Stimulated activated naive B cell treated with anti-CD40 and anti-IgM and Interleukin-4, amounts not matched to agents 10 μg/mL and 1 μg/mL and 100 μg/mL, for 72 hours (primary cell): ENCODE results near the gene VPS35L.
A peak's percentile ranks its signal among the peaks of the same experiment; 100 is the strongest.
"Not testable (repeated sequence)": the region's sequence is repeated elsewhere in the genome, so short reads cannot be mapped to it uniquely, and the experiment has no call there.

Experiments used
- ATAC-seq, 2 donors: fragments of 150-1000 bp; cut with Tn5 transposase; replicated peaks; 2 replicates each; pipeline ENCODE4 v1.10.0; 2021; ENCODE audit warnings: moderate library complexity in 1 of 2
- DNase-seq: peaks from one replicate; pipeline ENCODE4 v3.0.0; 2021
- H3K27ac Mint-ChIP-seq: one replicate; pipeline ENCODE4 v1.8.0; 2022; ENCODE audit warnings: mild to moderate bottlenecking, mixed read lengths
- H3K27me3 Mint-ChIP-seq, 2 donors: one replicate each; pipeline ENCODE4 v1.8.0; 2022; ENCODE audit warnings: mixed read lengths in 2 of 2
- H3K36me3 Mint-ChIP-seq, 2 donors: one replicate each; pipeline ENCODE4 v1.8.0; 2022; ENCODE audit warnings: mixed read lengths in 2 of 2, mild to moderate bottlenecking in 1 of 2
- H3K4me1 Mint-ChIP-seq, 2 donors: one replicate each; pipeline ENCODE4 v1.8.0; 2022; ENCODE audit warnings: mixed read lengths in 2 of 2, mild to moderate bottlenecking in 1 of 2
- H3K4me3 Mint-ChIP-seq, 2 donors: one replicate each; pipeline ENCODE4 v1.8.0; 2022; ENCODE audit warnings: mild to moderate bottlenecking in 2 of 2, mixed read lengths in 2 of 2, moderate library complexity in 1 of 2
- H3K9me3 Mint-ChIP-seq, 2 donors: one replicate each; pipeline ENCODE4 v1.8.0; 2022; ENCODE audit warnings: mixed read lengths in 2 of 2, mild to moderate bottlenecking in 1 of 2

VPS35L gene

DNA sequence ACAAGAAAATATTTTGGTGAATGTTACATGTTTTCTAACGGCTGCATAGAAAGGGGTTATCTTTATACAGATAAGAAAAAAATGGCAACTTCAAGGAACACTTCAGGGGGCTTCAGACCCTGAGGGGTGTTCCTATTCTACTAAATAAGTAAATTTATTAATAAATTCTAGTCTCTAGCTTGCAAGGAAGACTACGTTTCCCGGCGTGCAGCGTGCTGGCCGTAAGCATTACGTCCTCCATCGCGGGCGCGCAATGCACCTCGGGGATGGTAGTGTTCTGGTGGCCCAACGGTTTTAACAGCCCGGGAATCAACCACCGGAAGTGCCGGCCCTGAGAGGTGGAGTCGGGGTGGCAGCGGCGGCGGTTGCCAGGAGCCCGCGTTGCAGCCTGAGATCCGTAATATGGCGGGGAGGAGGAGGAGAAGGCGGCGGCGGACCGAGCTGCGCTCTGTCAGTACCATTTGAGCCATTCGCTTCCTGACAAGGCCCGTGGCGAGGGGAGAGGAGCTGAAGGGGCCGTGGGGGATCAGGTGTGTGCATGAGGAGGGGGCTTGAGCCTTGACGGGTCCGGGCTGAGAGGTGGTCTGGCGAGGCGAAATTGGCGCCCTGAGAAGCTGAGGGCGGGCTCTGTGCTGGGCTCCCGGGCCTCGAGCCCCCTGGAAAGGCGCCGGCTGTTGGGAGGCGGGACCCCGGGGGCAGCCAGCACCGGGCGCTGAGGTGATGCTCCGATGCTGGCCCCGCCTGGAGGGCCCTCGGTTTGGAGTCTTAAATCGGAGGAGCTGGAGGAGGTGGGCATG, 31.7 kb upstream of the VPS35L start, which contains the start of gene CCP110:
CCP110 (plus strand) TSS at position 384 of the 797 bp plus-strand sequence. CDS start 3,940 bp downstream, outside the sequence.
- peak; percentile 92 for DNase-seq
- Mint-ChIP-seq H3K27ac (peak within 1 kb of the TSS; percentile 90), H3K27me3 (no peaks in the 10 kb centered on the region), H3K9me3 (no peaks in the 10 kb centered on the region), H3K4me3 (peak within 1 kb of the TSS; percentile 88 to 94), H3K36me3 (peaks cover 2 to 13% of the 10 kb centered on the region in 2 donors), H3K4me1 (peaks cover 24 to 42% of the 10 kb centered on the region in 2 donors)
- peak; percentile 87 to 91 for ATAC-seq

DNA sequence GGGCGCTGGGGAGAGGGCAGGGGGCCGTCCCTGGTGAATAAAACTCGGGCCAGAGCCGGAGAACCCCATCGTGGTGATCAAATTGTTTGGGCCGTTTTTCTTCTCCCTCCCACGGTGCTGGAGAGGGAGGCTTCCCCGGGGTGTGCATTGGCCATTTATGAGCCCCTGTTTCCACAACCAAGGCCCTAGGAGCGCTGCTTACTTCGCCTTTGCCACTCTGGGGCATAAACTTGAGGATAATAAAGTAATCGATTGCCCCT, 31.2 kb upstream of the VPS35L start:
- peaks cover 4 to 17% of the 10 kb centered on the region in 2 donors for H3K36me3 Mint-ChIP-seq
- H3K27me3 Mint-ChIP-seq: no peaks in the 10 kb centered on the region
- H3K9me3 Mint-ChIP-seq: no peaks in the 10 kb centered on the region
- DNase-seq (no peak), ATAC-seq (peak; percentile 0 to 6)
- H3K4me3 Mint-ChIP-seq: peak overlapping the region; percentile 88 to 94
- H3K4me1 Mint-ChIP-seq: peaks cover 22 to 39% of the 10 kb centered on the region in 2 donors
- H3K27ac Mint-ChIP-seq: peak overlapping the region; percentile 90

DNA sequence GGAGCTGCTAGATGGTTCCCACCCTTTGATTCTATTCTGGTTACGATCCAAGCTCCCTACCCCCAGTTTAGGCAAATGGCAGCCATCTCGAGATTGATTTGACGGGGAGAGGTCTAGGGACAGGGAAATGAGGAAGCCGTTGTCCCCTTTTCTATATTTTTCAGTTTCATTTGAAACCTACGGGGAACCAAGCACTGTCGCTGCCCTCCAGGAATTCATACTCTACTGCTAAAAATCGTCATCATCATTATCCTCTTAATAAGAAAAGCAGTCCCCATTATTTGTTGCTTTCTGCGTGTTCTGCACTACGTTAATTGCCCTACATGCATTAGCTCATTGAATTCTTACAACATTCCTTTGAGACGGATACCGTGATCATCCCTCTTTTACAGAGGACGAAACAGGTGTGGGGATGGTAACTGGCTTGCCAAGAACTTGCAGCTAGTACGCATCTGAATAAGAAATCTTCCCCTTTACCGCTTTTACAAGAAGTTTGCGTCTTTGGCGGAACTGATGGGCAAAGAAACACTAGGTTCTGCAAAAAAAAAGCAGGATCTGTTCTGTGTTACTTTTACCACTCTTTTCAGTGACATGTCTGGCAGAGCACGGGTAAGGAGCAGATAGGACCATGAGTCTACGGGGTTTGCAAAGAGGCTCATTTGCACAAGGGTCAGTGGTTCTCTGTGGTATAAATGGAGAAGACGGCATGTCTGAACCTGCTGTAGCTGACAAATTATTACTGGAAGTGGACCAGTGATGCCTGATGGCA, 30.7 kb upstream of the VPS35L start:
- H3K27ac Mint-ChIP-seq: peak overlapping the region; percentile 90
- H3K27me3 Mint-ChIP-seq: no peaks in the 10 kb centered on the region
- ATAC-seq (peak in 1 of 2 donors; percentile 5), DNase-seq (no peak)
- peaks cover 22 to 39% of the 10 kb centered on the region in 2 donors for H3K4me1 Mint-ChIP-seq
- no peaks in the 10 kb centered on the region for H3K9me3 Mint-ChIP-seq
- peak overlapping the region; percentile 88 to 94 for H3K4me3 Mint-ChIP-seq
- H3K36me3 Mint-ChIP-seq: peaks cover 4 to 17% of the 10 kb centered on the region in 2 donors

DNA sequence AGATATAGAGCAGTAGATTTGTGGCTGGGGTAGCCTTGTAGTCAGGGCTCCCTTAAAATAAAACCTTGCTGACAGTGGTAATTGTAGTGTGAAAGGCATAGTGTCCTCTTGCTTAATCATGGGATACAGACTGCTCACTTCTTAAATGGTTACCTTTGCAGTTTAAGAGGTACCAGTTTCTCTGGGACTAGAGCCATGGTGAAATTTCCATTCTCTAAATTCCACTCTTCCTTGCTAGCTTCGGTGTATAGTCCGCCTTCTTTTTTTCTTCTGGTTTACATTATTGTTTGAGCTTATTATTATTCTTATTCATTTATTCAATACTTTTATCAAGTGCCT, 30.1 kb upstream of the VPS35L start:
- Mint-ChIP-seq H3K4me1 (peaks cover 22 to 35% of the 10 kb centered on the region in 2 donors), H3K27ac (no peak overlapping the region)

DNA sequence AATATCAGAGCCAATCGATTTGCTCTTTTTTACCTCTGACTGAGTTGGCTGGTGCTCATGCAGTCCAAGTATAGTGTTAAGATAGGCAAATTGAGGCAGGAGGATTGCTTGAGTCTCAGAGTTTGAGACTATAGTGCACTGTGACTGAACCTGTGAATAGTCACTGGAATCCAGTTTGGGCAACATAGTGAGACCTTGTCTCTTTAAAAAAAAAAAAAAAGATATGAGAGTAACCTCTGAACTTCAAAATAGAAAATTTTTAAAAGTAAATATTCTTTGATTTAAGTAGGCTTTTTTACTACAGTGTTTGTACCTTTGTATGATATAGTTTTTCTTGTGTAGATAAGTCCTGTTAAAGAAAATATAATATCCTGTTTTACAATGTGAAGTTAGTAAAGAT, 28.3 kb upstream of the VPS35L start:
- ATAC-seq: no peak
- Mint-ChIP-seq H3K27ac (no peak overlapping the region), H3K27me3 (no peaks in the 10 kb centered on the region), H3K9me3 (no peaks in the 10 kb centered on the region), H3K4me1 (peaks cover 13 to 22% of the 10 kb centered on the region in 2 donors), H3K36me3 (peaks cover 4 to 18% of the 10 kb centered on the region in 2 donors), H3K4me3 (no peak overlapping the region)
- DNase-seq: no peak

More for the DNA sequence above, 30.1 kb upstream of the VPS35L start:
- DNase-seq (no peak), ATAC-seq (no peak)
- Mint-ChIP-seq H3K27me3 (no peaks in the 10 kb centered on the region), H3K36me3 (peaks cover 4 to 17% of the 10 kb centered on the region in 2 donors), H3K4me3 (peak overlapping the region; percentile 88 to 94), H3K9me3 (no peaks in the 10 kb centered on the region)

DNA sequence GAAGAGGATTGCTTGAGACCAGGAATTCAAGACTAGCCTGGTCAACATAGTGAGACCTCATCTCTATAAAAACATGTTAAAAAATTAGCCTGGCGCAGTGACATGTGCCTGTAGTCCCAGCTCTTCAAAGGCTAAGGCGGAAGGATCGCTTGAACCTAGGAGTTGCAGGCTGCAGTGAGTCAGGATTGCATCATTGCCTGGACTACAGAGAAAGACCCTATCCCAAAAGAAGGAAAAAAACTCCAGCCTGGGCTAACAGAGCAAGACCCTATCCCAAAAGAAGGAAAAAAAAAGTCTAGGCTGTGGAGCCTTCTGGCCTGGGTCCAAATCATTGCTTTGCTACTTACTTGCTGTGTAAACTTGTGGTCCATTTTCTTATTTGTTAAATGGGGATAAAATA, 26.8 kb upstream of the VPS35L start:
- H3K4me3 Mint-ChIP-seq: no peak overlapping the region

DNA sequence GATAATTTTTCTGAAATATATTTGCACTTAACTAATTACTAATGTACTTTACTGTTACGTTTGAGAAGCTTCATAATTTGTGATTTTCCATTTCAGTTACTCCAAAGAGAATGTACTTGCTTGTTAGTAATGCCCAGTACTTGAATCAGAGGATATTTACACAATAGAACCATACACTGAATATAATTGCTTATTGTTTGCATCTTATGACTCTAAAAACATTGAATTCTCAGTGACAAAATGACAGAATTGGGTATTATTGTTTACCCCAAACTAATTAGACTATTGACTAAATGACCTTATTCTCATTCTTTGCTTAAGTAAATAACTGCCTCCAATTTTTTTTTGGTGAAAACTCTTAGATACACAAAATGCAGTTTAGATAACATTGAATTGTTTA, 22.9 kb upstream of the VPS35L start:
- H3K4me3 Mint-ChIP-seq: no peak overlapping the region
- H3K27ac Mint-ChIP-seq: no peak overlapping the region
- peaks cover 10 to 29% of the 10 kb centered on the region in 2 donors for H3K36me3 Mint-ChIP-seq
- no peaks in the 10 kb centered on the region for H3K9me3 Mint-ChIP-seq
- H3K27me3 Mint-ChIP-seq: no peaks in the 10 kb centered on the region
- H3K4me1 Mint-ChIP-seq: no peaks in the 10 kb centered on the region
- DNase-seq (no peak), ATAC-seq (no peak)

More for the DNA sequence above, 26.8 kb upstream of the VPS35L start:
- no peaks in the 10 kb centered on the region for H3K27me3 Mint-ChIP-seq
- H3K27ac Mint-ChIP-seq: no peak overlapping the region
- DNase-seq (no peak), ATAC-seq (no peak)
- no peaks in the 10 kb centered on the region for H3K9me3 Mint-ChIP-seq
- H3K36me3 Mint-ChIP-seq: peaks cover 4 to 24% of the 10 kb centered on the region in 2 donors
- H3K4me1 Mint-ChIP-seq: peaks cover 9 to 15% of the 10 kb centered on the region in 2 donors

DNA sequence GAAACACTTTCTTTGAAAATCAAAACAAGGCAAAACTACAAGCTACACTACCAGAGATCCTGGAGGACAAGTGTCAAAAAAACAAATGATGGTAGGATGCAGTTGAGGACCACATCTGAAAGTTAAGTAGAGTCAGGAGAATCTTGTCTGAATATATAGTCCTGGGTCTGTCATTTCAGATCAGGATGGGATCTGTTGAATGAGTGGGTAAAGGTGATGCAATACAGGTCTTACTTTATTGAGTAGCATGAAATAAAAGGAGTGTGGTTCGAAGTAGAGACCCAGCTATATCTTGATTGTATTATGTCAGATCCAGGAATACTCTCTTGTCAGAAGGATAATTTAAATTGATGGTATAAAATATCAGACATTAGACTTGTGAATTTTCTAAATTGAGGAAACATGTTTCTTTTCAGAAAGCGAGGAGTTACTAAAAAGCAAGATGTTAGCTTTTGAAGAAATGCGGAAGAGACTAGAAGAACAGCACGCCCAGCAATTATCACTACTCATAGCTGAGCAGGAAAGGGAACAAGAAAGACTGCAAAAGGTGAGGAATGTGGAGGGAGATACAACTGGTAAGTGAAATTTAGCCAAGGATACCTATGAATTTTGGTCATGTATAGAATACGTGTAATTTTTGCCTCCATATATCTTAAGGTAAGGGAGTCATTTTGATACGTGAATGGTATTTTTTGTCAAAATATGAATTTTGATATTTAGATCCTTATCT, 15.1 kb upstream of the VPS35L start:
- peaks cover 24 to 51% of the 10 kb centered on the region in 2 donors for H3K36me3 Mint-ChIP-seq
- no peaks in the 10 kb centered on the region for H3K27me3 Mint-ChIP-seq
- H3K4me3 Mint-ChIP-seq: no peak overlapping the region
- H3K27ac Mint-ChIP-seq: no peak overlapping the region
- peaks cover 0 to 2% of the 10 kb centered on the region in 2 donors for H3K9me3 Mint-ChIP-seq
- ATAC-seq (no peak), DNase-seq (no peak)
- no peaks in the 10 kb centered on the region for H3K4me1 Mint-ChIP-seq

DNA sequence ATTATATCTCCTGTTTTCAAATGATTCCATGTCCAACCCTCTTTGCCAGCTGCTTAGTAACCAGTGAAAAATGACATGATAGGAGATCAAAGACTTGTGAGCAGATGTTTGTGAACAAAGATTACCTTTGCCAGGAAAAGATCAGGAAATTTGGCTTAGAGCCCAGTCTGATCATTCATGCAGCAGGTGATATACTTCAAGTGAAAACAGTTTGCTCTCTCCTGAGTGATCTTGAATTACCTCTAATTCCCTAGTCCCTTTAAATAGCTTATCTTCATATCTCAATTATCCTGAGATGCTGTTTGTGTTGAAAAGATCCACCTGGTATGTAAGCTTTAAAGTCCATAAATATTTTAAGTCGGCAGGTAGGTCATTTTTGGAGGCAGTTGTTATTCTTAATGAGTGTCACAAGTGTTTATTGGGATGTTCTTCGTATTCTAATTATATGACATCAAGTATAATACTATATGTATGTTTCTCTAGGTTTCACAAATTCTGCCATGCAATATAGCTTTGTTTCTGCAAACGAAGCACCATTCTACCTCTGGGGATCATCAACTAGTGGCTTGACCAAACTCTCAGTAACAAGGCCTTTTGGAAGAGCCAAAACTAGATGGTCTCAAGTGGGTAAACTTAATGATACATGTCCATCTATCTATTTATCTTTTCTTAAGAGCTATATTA, 13.2 kb upstream of the VPS35L start:
- no peak overlapping the region for H3K4me3 Mint-ChIP-seq
- no peak overlapping the region for H3K27ac Mint-ChIP-seq
- H3K36me3 Mint-ChIP-seq: peaks cover 18 to 39% of the 10 kb centered on the region in 2 donors
- no peaks in the 10 kb centered on the region for H3K27me3 Mint-ChIP-seq
- H3K9me3 Mint-ChIP-seq: peaks cover 0 to 2% of the 10 kb centered on the region in 2 donors
- no peaks in the 10 kb centered on the region for H3K4me1 Mint-ChIP-seq
- ATAC-seq (no peak), DNase-seq (no peak)

DNA sequence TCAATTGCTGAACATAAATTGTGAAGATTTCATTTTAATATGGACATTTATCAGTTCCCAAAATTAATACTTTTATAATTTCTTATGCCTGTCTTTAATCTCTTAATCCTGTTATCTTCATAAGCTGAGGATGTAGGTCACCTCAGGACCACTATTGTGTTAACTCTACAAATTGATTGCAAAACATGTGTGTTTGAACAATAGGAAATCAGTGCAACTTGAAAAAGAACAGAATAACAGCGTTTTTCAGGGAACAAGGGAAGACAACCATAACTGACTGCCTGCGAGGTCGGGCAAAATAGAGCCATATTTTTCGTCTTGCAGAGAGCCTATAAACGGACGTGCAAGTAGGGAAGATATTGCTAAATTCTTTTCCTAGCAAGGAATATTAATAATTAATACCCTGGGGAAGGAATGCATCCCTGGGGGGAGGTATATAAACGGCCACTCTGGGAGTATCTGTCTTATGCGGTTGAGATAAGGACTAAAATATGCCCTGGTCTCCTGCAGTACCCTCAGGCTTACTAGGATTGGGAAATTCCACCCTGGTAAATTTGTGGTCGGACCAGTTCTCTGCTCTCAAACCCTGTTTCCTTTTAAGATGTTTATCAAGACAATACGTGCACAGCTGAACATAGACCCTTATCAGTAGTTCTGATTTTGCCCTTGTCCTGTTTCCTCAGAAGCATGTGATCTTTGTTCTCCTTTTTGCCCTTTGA, 12.1 kb upstream of the VPS35L start:
- not testable (repeated sequence) for ATAC-seq, H3K27me3 Mint-ChIP-seq, H3K27ac Mint-ChIP-seq, H3K4me1 Mint-ChIP-seq, H3K9me3 Mint-ChIP-seq, H3K4me3 Mint-ChIP-seq, DNase-seq
- peaks cover 18 to 38% of the 10 kb centered on the region in 2 donors for H3K36me3 Mint-ChIP-seq

DNA sequence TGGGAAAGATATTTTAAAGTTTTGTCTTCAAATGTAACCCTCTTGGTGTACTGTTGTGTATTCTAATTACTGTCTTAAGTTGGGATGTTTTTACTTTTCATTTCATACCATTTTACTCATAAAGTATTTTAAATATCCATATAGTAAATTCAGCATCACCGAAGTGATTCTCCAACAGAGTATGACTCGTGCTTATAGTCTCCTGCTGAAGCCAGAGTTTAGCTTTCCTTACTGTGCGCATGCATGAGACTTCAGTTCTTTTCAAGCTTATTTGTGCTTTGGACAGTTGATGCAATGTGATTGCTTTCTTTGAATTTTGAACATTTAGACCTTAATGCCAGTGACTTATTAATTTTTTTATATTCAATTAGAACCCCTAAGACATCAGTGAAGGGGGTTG, 7.4 kb upstream of the VPS35L start:
- Mint-ChIP-seq H3K4me1 (no peaks in the 10 kb centered on the region), H3K27ac (no peak overlapping the region), H3K4me3 (no peak overlapping the region), H3K36me3 (peaks cover 10% of the 10 kb centered on the region in 2 donors), H3K9me3 (peaks cover 0 to 2% of the 10 kb centered on the region in 2 donors), H3K27me3 (no peaks in the 10 kb centered on the region)
- DNase-seq (no peak), ATAC-seq (no peak)

DNA sequence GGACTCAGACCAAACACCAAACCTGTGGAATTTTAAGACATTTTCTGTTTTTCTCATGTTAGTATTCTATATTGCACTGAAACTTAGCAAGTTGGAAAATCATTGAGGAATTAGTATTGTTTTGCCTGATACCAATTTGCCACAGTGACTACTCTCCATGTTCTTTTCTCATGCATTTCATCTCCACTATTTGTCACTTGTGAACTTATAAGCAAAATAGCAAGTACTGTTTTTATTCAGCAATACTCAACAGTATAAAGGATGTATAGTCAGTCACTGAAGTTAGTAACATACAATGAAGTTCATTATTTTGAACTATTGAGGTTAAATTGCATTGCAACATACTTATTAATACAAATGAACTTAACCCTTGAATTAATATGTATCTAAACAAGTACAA, 5.8 kb upstream of the VPS35L start:
- ATAC-seq: no peak
- Mint-ChIP-seq H3K27ac (no peak overlapping the region), H3K4me1 (peaks cover 0 to 5% of the 10 kb centered on the region in 2 donors)

DNA sequence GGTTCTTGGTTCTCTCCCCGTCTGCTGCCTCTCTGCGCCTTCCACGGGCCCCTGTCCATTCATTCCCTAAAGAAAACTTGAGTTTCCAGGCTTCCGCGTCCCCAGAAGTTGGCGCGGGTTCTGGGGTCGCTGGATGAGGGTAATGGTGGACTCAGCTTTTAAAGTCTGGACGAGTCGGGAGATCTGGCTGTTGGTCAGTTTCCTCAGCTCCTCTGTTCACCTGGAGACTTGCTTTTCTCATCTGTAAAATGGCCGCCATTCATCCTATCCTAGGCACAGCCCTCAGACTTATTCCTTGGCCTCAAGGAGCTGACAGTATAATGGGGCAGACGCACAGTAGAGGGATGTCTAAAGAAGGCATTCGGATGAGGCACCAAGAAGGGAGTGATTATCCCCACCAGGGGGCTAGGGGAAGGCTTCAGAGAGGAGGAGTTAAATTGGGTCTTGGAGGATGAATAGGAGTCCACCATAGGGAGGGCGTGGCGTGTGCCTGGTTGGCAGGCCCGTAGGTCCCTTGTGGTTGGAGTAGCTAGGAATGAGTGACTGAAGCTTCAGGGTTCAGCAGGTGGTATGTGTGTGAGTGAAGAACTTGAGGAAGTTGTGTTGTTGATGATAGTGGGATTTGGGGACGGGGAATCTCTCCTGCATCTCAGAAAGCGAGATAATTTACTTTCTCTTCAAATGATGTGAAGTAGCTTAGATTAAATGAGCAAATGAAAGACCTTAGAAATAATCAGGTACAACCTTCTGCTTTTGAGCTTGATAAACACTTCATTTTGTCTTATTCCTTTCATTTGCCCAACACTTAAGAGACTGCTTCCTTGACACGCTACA, 652 bp downstream of the VPS35L start:
- H3K27me3 Mint-ChIP-seq: no peaks in the 10 kb centered on the region
- peaks cover 13 to 31% of the 10 kb centered on the region in 2 donors for H3K4me1 Mint-ChIP-seq
- peak; percentile 2 to 13 for ATAC-seq
- peak overlapping the region; percentile 97 for H3K27ac Mint-ChIP-seq
- peaks cover 0 to 1% of the 10 kb centered on the region in 2 donors for H3K9me3 Mint-ChIP-seq
- H3K36me3 Mint-ChIP-seq: peaks cover 0 to 2% of the 10 kb centered on the region in 2 donors
- H3K4me3 Mint-ChIP-seq: peak overlapping the region; percentile 92 to 99
- DNase-seq: peak; percentile 30

More for the DNA sequence above, 5.8 kb upstream of the VPS35L start:
- Mint-ChIP-seq H3K36me3 (peaks cover 0 to 2% of the 10 kb centered on the region in 2 donors), H3K9me3 (no peaks in the 10 kb centered on the region), H3K4me3 (no peak overlapping the region), H3K27me3 (no peaks in the 10 kb centered on the region)
- DNase-seq: no peak
